Posterior vena cava (tissue), 2 donors: Measurements from ENCODE around the gene PPP2R2C. TPM values are rescaled to one million over a fixed set of nuclear protein-coding genes. Genes with fewer than 3 reads are reported as not detected.

Experiments
- DNase-seq: peaks from one replicate; pipeline ENCODE4 v3.0.0-alpha.2; 2020; ENCODE audit warnings: low spot score
- intact Hi-C, 2 donors: fragments of 100-400 bp; cut with DNase I; formaldehyde crosslinking; loops; one replicate each; pipeline versions ENCODE4 v1.14.1 to v1.14.2; 2022 to 2023
- total RNA-seq, 2 donors: library from RNA; stranded (reverse); fragmentation: NEBNext Ultra II Directional; extraction: Animal tissue kit (Norgen Biotek cat#: 25700); gene quantifications; one replicate each; pipeline ENCODE4 v1.2.1, GENCODE V29; 2021
- donor health status: DM: yes; HTN: yes; CAD: no.
- donor health status: DM: yes; HTN: yes; CAD: no.

Gene PPP2R2C
- total RNA-seq, 2 donors from 2014 or later: 3.9 to 18.3 TPM

- intact Hi-C loops: no loop called here
- peak; percentile 63 for DNase-seq
Measured at GRCh38 chr4:6440506-6441201, 31.8 kb downstream of the PPP2R2C start.

GRCh38 chr4:6439120-6439762 lies 33.2 kb downstream of the PPP2R2C start:
- intact Hi-C loops: no loop called here
- DNase-seq: peak; percentile 15

DNA sequence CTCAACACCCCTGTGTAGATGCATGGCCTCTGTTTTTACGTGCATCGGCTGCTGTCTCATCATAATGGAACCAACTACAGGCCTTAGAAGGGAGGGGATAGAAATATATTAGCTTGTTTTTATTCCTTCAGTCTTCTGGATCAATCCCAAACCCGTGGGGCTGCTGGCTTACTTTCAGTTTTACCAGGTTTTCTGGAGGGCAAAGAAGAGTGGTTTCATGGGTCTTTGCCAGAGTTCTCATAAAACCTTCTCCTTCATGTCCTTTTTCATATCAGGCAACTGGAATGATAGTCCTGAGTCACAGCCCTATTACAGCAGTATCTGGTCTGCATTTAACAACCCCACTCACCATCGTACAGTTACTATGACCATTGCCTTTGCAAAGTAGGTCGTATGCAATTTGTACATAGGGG lies 34.6 kb downstream of the PPP2R2C start:
- peak; percentile 25 for DNase-seq
- intact Hi-C loops: no loop called here

DNA sequence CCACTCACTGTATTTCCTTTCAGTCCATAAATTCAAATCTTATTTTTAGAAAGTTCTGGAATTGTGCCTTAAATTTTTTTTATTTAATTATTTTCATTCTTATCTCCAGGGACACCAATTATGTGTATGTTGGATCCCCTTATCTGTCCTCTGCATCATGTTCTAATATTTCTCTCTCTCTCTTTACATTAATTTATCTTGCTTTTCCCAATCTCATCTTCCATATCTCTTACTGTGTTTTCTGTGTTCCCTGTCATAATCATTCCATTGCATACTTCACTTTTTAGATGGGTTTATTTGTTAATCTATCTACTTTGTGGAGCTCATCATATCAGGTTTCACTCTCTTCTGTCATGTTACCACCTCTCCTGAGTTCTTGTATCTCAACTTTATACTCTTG lies 37.4 kb downstream of the PPP2R2C start:
- no peak for DNase-seq
- intact Hi-C loops: no loop called here

GRCh38 chr4:6430927-6431326 lies 41.5 kb downstream of the PPP2R2C start:
- DNase-seq: no peak

DNA sequence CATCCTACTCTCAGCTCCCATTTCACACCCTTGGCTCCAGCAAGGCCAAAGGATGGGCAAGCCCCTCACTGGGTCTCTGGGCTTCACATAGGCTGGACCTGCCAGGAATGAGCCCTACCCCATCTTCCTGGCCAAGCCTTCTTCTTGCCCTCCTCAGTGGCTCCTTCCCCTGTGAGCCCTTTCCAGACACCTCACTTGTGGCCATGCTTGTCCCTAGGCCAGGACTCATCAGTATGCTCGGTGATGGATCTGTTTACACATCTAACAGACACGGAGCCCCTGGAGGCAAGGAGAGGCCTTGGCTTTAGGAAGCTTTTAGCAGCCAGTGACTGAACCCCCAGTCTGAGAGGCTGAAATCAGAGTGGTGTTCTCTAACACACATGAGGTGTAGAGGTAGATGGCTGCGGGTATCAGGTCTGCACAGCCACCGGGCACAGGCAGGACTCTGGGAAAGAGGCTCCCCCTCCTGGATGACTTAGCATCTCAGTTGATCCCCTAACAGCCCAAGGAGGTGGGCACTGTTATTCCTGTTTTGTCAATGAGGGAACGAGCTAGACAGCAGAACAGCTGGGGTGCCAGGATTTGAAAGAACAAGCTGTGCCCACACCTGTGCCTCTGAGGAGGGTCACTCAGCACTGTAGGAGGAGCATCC lies 44.8 kb downstream of the PPP2R2C start:
- intact Hi-C loops: no loop called here
- DNase-seq: no peak

More at GRCh38 chr4:6430927-6431326, 41.5 kb downstream of the PPP2R2C start:
- intact Hi-C loops: no loop called here

DNA sequence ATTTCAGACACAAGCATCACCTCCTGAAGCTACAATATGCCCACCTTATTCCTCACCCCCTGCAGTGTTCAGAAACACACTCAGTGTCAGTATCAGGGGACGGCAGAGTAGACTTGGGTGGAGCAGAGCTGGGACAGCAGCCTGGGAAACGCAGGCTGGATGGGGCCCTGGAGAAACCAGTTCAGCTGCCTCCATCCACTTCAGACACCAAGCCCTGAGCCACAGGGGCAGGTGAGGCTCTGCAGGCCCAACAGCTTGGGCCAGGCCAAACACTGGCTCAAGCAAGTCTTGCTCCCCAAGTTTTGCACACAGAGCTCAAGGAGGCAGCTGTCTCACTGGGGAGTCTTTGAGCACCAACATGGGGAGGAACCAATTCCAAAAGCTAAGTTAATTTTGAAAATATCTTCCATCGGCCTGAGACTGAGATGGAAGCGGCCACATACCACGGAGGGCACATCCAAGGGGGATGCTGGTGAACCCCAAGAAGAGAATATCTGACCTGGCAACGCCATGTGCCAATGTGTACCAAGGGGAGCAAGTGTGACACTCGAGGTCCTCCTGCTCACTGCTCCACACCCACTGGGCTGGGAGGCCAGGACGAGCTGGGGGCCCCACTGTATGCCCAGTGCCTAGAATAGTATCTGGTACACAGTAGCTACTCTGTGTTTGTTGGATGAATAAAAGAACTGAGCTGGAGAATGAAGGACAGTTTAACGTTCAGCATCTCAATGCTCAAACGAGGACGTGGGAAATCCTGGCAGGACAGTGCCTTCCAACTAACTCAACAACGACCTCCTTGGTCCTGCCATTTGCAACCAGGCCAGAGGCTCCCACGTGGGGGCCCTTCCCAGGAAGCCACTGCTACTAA lies 45.6 kb downstream of the PPP2R2C start:
- intact Hi-C loops: no loop called here
- DNase-seq: no peak

DNA sequence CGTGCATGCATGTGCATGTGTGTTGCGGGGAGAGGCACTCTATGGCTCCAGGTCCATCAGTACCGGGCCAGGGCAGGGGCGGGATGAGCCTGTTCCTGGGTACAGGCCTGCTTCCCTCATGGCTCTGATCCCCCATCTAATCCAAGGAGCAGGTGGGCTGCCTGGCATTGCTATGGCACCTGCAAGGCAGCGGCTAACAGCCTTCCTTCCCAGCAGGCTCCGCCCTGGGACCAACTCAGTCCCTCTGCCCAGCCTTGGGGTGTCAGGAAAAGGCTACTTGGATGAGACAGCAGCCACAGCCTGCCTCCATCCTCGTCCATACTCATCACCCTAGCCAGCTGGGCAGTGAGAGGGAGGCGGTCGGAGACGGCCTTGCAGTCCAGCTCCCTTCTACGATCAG lies 46.5 kb downstream of the PPP2R2C start:
- no peak for DNase-seq
- intact Hi-C loops: no loop called here

DNA sequence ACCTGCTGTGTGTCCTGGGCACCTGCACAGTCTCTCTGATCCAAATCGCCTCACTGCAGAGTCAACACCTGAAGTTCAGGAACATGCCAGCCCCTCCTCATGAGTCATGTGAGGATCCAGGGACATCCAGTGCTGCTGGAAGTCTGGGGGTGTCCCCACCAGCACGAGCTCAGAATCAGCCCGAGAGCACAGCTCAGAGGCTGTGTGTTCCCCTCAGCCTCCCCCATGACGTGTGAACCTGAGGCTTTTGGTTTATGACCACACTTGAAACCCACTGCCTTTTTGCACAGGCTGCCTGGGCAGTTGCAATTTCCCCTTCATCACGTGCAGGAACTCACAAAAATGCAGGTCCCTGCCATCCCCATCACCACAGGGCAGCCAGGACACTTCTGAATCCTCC lies 47.1 kb downstream of the PPP2R2C start:
- DNase-seq: no peak
- intact Hi-C loops: no loop called here

GRCh38 chr4:6424425-6424824 lies 48.0 kb downstream of the PPP2R2C start:
- peak; percentile 59 for DNase-seq
- intact Hi-C loops: no loop called here

DNA sequence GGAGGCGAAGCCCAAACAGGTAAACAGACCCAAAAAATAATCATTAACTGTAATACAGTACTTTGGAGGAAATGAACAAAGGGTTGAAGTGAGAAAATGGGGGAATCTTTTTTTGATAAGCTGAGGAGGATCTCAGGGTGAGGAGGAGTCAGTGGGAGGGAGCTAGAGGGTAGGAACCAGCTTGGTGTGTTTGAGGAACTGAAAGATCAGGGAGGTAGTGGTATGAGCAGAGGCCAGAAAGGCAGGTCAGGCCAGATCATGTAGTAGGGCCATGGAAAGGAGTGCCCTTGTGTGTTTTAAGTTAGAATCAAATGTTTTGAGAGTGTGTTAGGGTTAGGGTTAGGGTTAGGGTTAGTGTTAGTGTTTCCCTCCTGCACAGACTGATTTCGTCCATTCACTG lies 48.8 kb downstream of the PPP2R2C start:
- DNase-seq: no peak
- intact Hi-C loops: loop anchor here in 1 of 2 donors (2.0 kb wide), 1 partner anchor 415 kb away; no protein-coding TSS in a partner anchor

DNA sequence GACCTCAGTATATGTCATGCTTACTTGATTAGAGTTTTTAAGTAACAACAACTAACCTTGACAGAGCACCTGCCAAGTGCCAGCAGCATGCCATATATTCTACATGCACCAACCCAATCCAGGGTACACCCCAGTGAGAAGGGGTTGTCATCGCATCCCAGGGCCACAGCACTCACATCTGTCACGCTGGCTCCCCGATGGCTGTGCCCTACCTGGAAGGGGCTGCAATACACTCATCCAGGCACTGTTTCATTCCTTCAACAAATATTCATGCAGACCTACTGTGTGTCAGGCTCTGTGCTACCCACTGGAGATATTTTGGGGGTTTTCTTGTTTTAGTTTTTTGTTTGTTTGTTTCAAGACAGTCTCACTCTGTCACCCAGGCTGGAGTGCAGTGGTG lies 49.5 kb downstream of the PPP2R2C start:
- no peak for DNase-seq
- intact Hi-C loops: loop anchor here in 1 of 2 donors (2.0 kb wide), 1 partner anchor 414 kb away; no protein-coding TSS in a partner anchor

DNA sequence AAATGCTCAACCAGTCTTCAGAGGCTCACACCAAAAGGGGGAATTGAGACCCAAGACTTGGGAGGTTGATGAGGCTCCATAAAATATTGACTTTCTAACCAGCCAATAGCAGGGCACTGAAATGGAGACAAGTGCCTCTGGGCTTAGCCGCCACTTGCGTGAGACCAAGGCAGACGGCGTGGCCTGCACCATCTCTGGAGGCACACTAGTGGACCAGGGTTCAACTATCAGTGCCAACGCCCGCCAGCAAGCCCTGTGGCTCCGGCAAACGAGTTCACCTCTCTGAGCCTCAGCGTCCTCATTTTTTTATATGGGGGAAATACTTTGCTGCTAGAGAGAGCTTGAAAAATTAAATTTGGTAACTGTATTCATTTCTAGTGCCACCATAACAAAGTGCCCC lies 50.3 kb downstream of the PPP2R2C start:
- DNase-seq: no peak
- intact Hi-C loops: loop anchor here in 1 of 2 donors (2.0 kb wide), 1 partner anchor 413 kb away; no protein-coding TSS in a partner anchor

DNA sequence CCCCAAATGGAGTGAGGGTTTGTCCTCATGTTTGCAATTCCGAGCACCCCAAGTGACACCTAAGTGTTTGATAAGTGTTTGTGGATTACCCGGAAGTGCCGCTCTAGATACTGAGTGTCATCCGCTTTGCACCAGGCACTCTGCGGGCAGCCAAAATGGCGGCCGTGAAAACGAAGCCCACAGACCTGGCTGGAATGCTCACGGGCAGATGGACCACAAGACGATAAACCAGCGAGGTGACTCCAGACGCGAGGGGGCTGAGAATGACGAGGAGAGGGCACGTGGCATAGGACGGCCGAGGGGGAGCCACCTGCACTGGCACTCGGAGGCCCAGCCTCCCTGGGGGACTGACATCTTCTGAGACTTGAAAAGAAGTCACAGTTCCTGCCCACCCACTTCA lies 51.0 kb downstream of the PPP2R2C start:
- intact Hi-C loops: no loop called here
- no peak for DNase-seq

DNA sequence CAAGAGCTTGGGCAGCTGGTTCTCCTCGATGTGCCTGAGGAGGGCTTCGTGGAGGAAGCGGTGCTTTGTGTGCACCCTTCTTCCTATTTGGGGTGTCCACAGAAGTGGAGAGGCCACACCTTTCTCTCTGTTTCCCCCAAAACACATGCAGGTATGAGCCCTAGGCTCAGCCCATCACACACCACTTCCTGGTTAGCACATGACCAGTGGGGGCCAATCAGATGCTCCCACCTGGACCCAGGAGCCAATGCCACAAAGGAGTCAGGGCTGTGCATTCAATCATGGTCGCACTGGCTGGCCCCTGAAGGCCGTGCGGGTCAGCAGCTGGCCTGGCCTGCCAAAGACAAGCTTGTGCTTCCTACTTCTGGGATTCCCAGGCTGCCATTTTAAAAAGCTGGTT lies 51.4 kb downstream of the PPP2R2C start:
- intact Hi-C loops: no loop called here
- no peak for DNase-seq

GRCh38 chr4:6420036-6420435 lies 52.4 kb downstream of the PPP2R2C start:
- intact Hi-C loops: no loop called here
- no peak for DNase-seq

GRCh38 chr4:6419452-6420028 lies 52.9 kb downstream of the PPP2R2C start:
- intact Hi-C loops: no loop called here
- no peak for DNase-seq

DNA sequence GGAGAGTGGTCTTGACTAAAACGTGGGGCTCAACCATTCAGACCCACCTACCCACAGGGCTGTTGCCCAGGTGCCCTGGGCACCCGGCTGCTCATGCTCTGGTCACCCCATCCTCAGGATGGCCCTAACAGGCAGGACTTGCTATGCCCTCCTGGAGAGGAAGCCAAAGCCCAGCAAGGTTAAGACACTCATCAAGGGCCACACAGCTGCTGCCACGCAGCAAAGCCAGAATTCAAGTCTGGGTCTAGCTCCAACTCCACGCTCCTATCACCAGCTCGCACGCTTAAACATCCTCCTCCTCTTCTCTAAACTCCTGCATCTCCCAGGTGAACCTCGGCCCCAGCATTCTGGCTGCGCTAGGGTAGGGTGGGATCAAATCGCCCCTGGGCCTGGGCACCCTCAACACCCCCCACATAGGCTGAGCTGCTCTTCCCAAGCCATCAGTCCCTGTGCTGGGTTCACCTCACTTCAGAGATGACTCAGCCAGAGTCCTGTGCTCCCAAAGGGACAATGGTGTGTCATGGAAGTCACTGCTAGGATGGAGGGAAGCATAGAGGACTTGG lies 54.1 kb downstream of the PPP2R2C start:
- no peak for DNase-seq
- intact Hi-C loops: no loop called here

- DNase-seq: no peak
Measured at GRCh38 chr4:6417516-6418050, 54.8 kb downstream of the PPP2R2C start.

More at GRCh38 chr4:6417516-6418050, 54.8 kb downstream of the PPP2R2C start:
- intact Hi-C loops: no loop called here
